Stimulated activated naive CD8-positive, alpha-beta T cell treated with anti-CD3 and anti-CD28 coated beads, Interleukin-15, amount 100 ng/mL, for 72 hours (primary cell): ENCODE measurements around the gene ENTREP1.
"Not testable (repeated sequence)": the region's sequence is repeated elsewhere in the genome, so short reads cannot be mapped to it uniquely, and the experiment has no call there.

Experiments used
- ATAC-seq: fragments of 150-1000 bp; cut with Tn5 transposase; 2 replicates; pipeline ENCODE4 v1.10.0; 2021; ENCODE audit warnings: mild to moderate bottlenecking, moderate library complexity
- DNase-seq, 2 donors: peaks; one replicate each; pipeline ENCODE4 v3.0.0; 2021 to 2022
- H3K27ac Mint-ChIP-seq, 2 donors: one replicate each; pipeline ENCODE4 v1.8.0; 2022; ENCODE audit warnings: mild to moderate bottlenecking in 2 of 2, mixed read lengths in 2 of 2, moderate library complexity in 2 of 2
- H3K27me3 Mint-ChIP-seq: one replicate; pipeline ENCODE4 v1.8.0; 2022; ENCODE audit warnings: mixed read lengths
- H3K4me1 Mint-ChIP-seq: one replicate; pipeline ENCODE4 v1.8.0; 2022; ENCODE audit warnings: mild to moderate bottlenecking, mixed read lengths
- H3K4me3 Mint-ChIP-seq, 2 donors: one replicate each; pipeline ENCODE4 v1.8.0; 2022; ENCODE audit warnings: mild to moderate bottlenecking in 2 of 2, mixed read lengths in 2 of 2, moderate library complexity in 1 of 2
- H3K9me3 Mint-ChIP-seq, 2 donors: one replicate each; pipeline ENCODE4 v1.8.0; 2022; ENCODE audit warnings: mixed read lengths in 2 of 2

ENTREP1 gene

GRCh38 chr9:69400470-69400869 lies 75.5 kb downstream of the ENTREP1 start:
- no peak for ATAC-seq

GRCh38 chr9:69409936-69410335 lies 84.9 kb downstream of the ENTREP1 start:
- H3K4me3 Mint-ChIP-seq: not testable (repeated sequence)

More at GRCh38 chr9:69400470-69400869, 75.5 kb downstream of the ENTREP1 start:
- Mint-ChIP-seq H3K27me3 (no peaks in the 10 kb centered on the region), H3K9me3 (no peaks in the 10 kb centered on the region), H3K27ac (no peak overlapping the region), H3K4me3 (no peak overlapping the region), H3K4me1 (no peaks in the 10 kb centered on the region)
- DNase-seq: no peak

DNA sequence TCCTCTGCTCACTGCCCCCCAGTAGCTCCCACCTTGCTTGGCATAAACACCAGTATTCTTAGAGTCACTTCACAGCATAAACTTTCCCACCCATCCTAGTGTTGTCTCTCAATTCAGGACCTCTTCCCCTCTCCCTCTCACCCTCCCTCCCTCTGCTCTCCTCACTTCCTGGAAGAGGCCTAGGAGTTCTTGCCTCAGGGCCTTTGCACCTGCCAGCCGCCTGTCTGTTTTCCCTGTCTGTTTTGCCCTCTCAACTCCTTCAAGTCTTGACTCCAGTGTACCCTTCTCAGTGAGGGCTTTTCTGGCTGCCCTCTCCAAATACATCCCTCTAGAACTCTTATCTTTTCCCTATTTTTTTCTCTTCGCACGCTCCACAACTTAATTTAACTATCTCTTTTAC lies 86.2 kb downstream of the ENTREP1 start:
- H3K4me1 Mint-ChIP-seq: no peaks in the 10 kb centered on the region
- H3K4me3 Mint-ChIP-seq: no peak overlapping the region
- no peaks in the 10 kb centered on the region for H3K9me3 Mint-ChIP-seq
- no peak overlapping the region for H3K27ac Mint-ChIP-seq
- no peak for ATAC-seq
- peaks cover 17% of the 10 kb centered on the region for H3K27me3 Mint-ChIP-seq
- DNase-seq: no peak

More at GRCh38 chr9:69409936-69410335, 84.9 kb downstream of the ENTREP1 start:
- H3K27ac Mint-ChIP-seq, ATAC-seq, DNase-seq, H3K4me1 Mint-ChIP-seq, H3K9me3 Mint-ChIP-seq: not testable (repeated sequence)
- peaks cover 17% of the 10 kb centered on the region for H3K27me3 Mint-ChIP-seq

DNA sequence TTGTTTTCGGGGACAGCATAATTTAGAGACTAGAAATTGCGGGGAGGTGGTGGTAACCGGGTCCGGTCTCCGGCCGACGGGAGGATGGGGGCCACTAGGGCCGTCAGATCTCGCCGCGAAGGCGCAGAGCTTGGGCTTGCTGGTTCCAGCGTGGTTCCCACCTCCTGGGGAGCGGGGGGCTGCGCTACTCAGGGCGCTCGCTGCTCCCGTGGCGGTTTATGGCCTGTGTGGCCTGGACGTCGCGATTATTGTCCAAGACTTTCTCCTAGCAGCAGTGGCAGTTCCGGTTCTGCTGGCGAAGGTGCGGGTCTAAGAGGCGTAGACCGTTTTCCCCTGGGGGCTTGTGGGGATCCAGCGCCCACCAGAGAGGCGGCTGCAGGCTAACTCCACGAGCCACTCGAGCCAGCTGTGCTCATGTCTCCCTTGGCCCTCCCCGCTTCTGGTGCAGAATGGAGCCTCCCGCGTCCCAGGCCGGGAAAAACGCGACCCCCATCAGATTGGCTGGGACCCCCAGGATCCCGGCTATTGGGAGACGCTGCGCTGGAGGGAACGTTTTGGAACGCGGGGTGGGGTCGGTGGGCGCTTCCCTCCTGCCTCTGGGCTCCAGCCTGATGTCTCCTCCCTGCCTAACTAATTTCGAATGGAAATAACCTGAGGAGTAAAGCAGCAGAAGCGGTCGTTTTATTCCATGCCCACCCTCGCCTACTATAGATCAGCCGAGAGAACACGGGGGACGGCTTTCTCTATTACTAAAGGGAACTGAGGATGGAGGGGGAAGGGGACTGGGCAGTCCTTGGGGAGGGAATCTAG lies 87.1 kb downstream of the ENTREP1 start:
- Mint-ChIP-seq H3K27ac (no peak overlapping the region), H3K4me3 (no peak overlapping the region), H3K27me3 (peaks cover 17% of the 10 kb centered on the region), H3K9me3 (no peaks in the 10 kb centered on the region), H3K4me1 (no peaks in the 10 kb centered on the region)
- DNase-seq (no peak), ATAC-seq (no peak)

GRCh38 chr9:69412741-69413150 lies 87.7 kb downstream of the ENTREP1 start:
- H3K27ac Mint-ChIP-seq: no peak overlapping the region
- H3K4me1 Mint-ChIP-seq: no peaks in the 10 kb centered on the region
- no peaks in the 10 kb centered on the region for H3K9me3 Mint-ChIP-seq
- no peak overlapping the region for H3K4me3 Mint-ChIP-seq
- DNase-seq (no peak), ATAC-seq (peak; percentile 40)
- peaks cover 17% of the 10 kb centered on the region for H3K27me3 Mint-ChIP-seq

- Mint-ChIP-seq H3K4me1 (peaks cover 5% of the 10 kb centered on the region), H3K27ac (no peak overlapping the region), H3K9me3 (no peaks in the 10 kb centered on the region), H3K4me3 (no peak overlapping the region), H3K27me3 (peaks cover 26% of the 10 kb centered on the region)
- DNase-seq (no peak), ATAC-seq (peak; percentile 23)
These were observed 95.7 kb downstream of the ENTREP1 start for GRCh38 chr9:69420611-69421270.

DNA sequence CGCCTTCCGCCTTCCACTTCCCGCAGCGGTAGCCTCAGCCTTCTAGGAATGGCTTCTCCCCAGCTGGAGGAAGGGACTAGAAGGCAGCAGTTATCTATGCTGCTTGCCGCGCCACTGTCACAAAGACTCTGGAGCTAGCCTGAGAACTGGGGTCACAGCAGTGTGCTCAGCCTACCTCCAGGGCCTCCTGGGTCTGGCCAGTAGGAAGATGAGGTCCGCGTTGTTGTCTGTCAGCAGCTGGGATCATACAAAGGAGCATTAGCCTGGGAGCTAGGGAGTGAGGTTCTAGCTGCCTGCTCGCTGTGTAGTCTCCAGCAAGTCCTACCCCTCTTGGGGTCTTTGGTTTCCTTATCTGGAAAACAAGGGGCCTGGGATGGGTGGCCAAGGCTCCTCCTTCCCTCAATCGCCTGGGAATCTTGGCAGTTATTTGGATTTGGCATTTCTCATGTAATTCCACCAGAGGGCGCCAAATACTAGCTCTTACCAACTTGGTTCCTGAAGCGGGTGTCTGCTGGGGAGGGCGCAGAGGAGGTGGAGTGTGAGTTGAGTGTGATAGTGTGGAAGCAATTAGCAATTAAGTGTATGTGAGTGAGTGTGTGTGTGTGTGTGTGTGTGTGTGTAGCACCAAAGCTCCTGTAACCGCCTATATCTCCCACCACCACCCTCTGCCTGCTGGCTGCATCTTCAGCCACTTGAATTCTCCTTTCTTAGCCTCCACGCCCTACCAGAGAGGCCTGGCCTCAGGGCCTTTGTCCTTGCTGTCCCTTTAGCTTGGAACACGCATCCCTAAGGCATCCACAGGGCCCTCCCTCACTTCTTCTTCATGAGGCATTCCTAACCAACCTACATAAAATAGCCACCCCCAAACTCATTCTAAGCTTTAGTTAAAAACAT lies 97.1 kb downstream of the ENTREP1 start:
- Mint-ChIP-seq H3K27ac (no peak overlapping the region), H3K4me3 (no peak overlapping the region), H3K4me1 (peaks cover 5% of the 10 kb centered on the region), H3K27me3 (peaks cover 26% of the 10 kb centered on the region), H3K9me3 (no peaks in the 10 kb centered on the region)
- peak; percentile 43 for ATAC-seq
- peak; percentile 26 to 32 for DNase-seq

- Mint-ChIP-seq H3K27ac (no peak overlapping the region), H3K4me1 (peaks cover 5% of the 10 kb centered on the region), H3K27me3 (peaks cover 16% of the 10 kb centered on the region), H3K9me3 (no peaks in the 10 kb centered on the region), H3K4me3 (no peak overlapping the region)
- DNase-seq (no peak), ATAC-seq (no peak)
These were observed 100.3 kb downstream of the ENTREP1 start for GRCh38 chr9:69425136-69425801.

DNA sequence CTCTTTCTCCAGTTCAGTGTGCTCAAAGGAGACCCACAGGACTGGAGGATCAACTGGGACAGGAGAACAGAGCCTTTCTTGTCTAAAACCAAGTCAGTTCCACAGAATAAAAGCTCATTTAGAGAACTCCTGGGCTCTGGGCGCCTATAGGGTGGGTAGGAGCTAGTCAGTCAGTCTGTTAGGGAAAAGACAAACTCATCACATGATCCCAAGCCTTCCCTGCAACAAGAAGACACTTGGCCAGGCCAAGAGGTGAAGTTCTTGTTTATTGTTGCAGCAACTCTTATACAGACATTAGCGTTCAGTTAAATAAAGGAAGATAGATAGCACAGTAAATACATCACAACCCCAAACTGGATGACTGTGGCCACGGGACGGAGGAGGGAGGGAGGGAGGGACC lies 102.3 kb downstream of the ENTREP1 start:
- Mint-ChIP-seq H3K27ac (no peak overlapping the region), H3K4me3 (no peak overlapping the region), H3K9me3 (no peaks in the 10 kb centered on the region), H3K27me3 (peaks cover 4% of the 10 kb centered on the region), H3K4me1 (peaks cover 3% of the 10 kb centered on the region)
- DNase-seq (no peak), ATAC-seq (no peak)

GRCh38 chr9:69428017-69428785 lies 103.2 kb downstream of the ENTREP1 start:
- Mint-ChIP-seq H3K27me3 (no peaks in the 10 kb centered on the region), H3K4me3 (no peak overlapping the region), H3K4me1 (no peaks in the 10 kb centered on the region), H3K9me3 (no peaks in the 10 kb centered on the region), H3K27ac (peak overlapping the region in 1 of 2 donors; percentile 35)
- ATAC-seq (no peak), DNase-seq (no peak)

DNA sequence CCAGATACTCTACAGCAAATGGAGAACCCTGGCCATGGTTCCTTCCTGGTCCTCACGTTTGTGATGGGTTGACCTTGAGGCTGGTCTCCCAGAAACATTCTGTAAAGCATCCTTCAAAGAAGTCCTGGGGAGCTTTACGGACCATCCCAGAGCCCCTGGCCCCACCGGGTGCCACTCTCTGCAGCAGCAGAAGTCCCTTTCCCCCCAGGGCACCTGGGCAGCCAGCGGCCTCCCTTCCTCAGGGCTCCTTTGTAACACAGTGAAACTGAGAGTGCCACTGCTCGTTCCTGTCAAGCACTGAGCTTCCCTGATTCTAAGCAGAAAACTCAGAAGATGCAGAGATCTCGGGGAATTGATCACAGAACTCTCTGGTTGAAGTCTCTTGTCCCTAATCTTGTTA lies 104.3 kb downstream of the ENTREP1 start:
- Mint-ChIP-seq H3K4me1 (no peaks in the 10 kb centered on the region), H3K27me3 (no peaks in the 10 kb centered on the region), H3K4me3 (no peak overlapping the region), H3K27ac (no peak overlapping the region), H3K9me3 (no peaks in the 10 kb centered on the region)
- DNase-seq (no peak), ATAC-seq (no peak)

DNA sequence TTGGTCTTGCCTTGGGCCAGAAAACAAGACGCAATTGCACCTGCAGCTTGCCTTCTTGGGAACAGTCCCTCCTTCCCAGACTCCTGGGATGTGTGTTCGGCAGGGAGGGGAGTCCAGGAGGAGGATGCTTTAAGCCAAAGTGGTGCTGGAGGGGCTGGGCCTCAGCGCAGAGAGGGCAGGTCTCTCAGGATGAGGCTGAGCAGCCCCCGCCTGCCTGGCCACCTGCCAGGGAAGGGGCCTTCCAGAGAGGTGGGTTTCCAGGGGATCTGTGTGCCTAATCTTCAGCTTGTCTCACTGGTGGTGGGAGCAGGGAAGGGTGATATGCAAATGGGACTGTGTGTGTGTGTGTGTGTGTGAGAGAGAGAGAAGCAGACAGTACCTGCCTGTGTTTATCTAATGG lies 105.2 kb downstream of the ENTREP1 start:
- ATAC-seq (no peak), DNase-seq (no peak)
- Mint-ChIP-seq H3K27me3 (no peaks in the 10 kb centered on the region), H3K4me1 (no peaks in the 10 kb centered on the region), H3K9me3 (no peaks in the 10 kb centered on the region), H3K4me3 (no peak overlapping the region), H3K27ac (peak overlapping the region in 1 of 2 donors; percentile 23)

DNA sequence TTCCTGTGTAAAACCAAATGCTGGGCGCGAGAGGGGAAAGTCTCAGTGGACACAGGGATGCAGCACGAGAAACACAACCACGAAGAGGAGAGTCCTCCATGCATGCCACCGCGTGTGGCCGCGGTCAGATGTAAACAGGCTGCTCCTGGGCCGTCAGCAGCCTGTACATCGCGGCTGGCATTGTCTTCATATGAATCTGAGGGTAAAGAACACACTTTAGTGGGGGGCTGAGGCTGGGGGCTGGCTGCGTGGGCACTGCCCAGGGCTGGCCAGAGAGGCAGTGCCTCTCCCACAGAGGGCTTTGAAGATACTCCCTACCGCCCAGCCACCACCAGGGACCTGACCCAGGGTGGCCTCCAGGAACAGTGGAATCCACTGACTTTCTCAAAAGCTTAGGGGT lies 106.2 kb downstream of the ENTREP1 start:
- ATAC-seq (no peak), DNase-seq (no peak)
- H3K4me1 Mint-ChIP-seq: no peaks in the 10 kb centered on the region
- no peak overlapping the region for H3K27ac Mint-ChIP-seq
- H3K9me3 Mint-ChIP-seq: no peaks in the 10 kb centered on the region
- H3K27me3 Mint-ChIP-seq: no peaks in the 10 kb centered on the region
- no peak overlapping the region for H3K4me3 Mint-ChIP-seq

DNA sequence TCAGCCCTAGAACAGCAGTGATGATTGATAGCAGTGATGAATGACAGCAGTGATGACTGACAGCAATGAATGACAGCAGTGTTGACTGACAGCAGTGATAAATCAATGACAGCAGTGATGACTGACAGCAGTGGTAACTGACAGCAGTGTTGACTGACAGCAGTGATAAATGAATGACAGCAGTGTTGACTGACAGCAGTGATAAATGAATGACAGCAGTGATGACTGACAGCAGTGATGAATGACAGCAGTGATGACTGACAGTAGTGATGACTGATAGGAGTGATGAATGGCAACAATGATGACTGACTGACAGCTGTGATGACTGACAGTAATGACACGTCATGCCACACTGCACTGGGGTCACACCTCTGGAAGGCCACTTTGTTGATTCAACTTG lies 106.8 kb downstream of the ENTREP1 start:
- ATAC-seq (no peak), DNase-seq (no peak)
- Mint-ChIP-seq H3K27ac (peak overlapping the region in 1 of 2 donors; percentile 12), H3K4me3 (no peak overlapping the region), H3K4me1 (no peaks in the 10 kb centered on the region), H3K27me3 (no peaks in the 10 kb centered on the region), H3K9me3 (no peaks in the 10 kb centered on the region)

GRCh38 chr9:69432623-69433022 lies 107.6 kb downstream of the ENTREP1 start:
- H3K27ac Mint-ChIP-seq: no peak overlapping the region
- no peak overlapping the region for H3K4me3 Mint-ChIP-seq
- no peaks in the 10 kb centered on the region for H3K9me3 Mint-ChIP-seq
- no peaks in the 10 kb centered on the region for H3K4me1 Mint-ChIP-seq
- no peak for ATAC-seq
- DNase-seq: no peak
- no peaks in the 10 kb centered on the region for H3K27me3 Mint-ChIP-seq
